Astrocyte of the spinal cord (primary cell): ENCODE measurements around the gene GABRG3.

Source experiments
- DNase-seq: peaks from one replicate; pipeline ENCODE4 v3.0.0; 2011; ENCODE audit warnings: low read depth, low spot score
- H3K4me3 ChIP-seq: 2 replicates; pipeline ENCODE4 v1.5.1; 2011; ENCODE audit warnings: low read depth, mild to moderate bottlenecking, low read length, moderate library complexity
- CTCF ChIP-seq: IDR thresholded peaks from 2 replicates; pipeline ENCODE4 v1.5.1; 2012; ENCODE audit warnings: low read depth, mild to moderate bottlenecking, low read length, inconsistent platforms
- in situ Hi-C: cut with HindIII; loops from 2 replicates; pipeline ENCODE4 v1.10.0; 2017; ENCODE audit warnings: low sequenced_read_pairs

Gene GABRG3

GRCh38 chr15:27271258-27271657 is 300.3 kb downstream of the GABRG3 start:
- TF ChIP-seq CTCF = no peak
- DNase-seq = no peak
- in situ Hi-C loops = no loop called here
- no peak overlapping the region for H3K4me3 ChIP-seq

- no peak for TF ChIP-seq CTCF
- in situ Hi-C loops = no loop called here
Observed at GRCh38 chr15:27272427-27272826, 301.4 kb downstream of the GABRG3 start.

GRCh38 chr15:27273506-27273905 is 302.5 kb downstream of the GABRG3 start:
- TF ChIP-seq CTCF = no peak
- no peak for DNase-seq
- H3K4me3 ChIP-seq = no peak overlapping the region
- in situ Hi-C loops = no loop called here

More at GRCh38 chr15:27272427-27272826, 301.4 kb downstream of the GABRG3 start:
- DNase-seq = no peak
- no peak overlapping the region for H3K4me3 ChIP-seq

- H3K4me3 ChIP-seq = no peak overlapping the region
- in situ Hi-C loops = no loop called here
- no peak for TF ChIP-seq CTCF
- no peak for DNase-seq
Observed at GRCh38 chr15:27278761-27279160, 307.8 kb downstream of the GABRG3 start.

- in situ Hi-C loops = no loop called here
- TF ChIP-seq CTCF = no peak
- DNase-seq = no peak
- H3K4me3 ChIP-seq = no peak overlapping the region
Observed at GRCh38 chr15:27292641-27293040, 321.7 kb downstream of the GABRG3 start.

GRCh38 chr15:27293607-27294006 is 322.6 kb downstream of the GABRG3 start:
- no peak for DNase-seq
- in situ Hi-C loops = no loop called here
- no peak overlapping the region for H3K4me3 ChIP-seq
- TF ChIP-seq CTCF = no peak

- DNase-seq = no peak
- no peak for TF ChIP-seq CTCF
- in situ Hi-C loops = no loop called here
- H3K4me3 ChIP-seq = no peak overlapping the region
Observed at GRCh38 chr15:27317736-27318135, 346.8 kb downstream of the GABRG3 start.
